Iris pigment epithelial cell (primary cell): ENCODE results near the gene MYL6B.

Source experiments
- DNase-seq: peaks from one replicate; pipeline ENCODE4 v3.0.0-alpha.2; 2011; ENCODE audit warnings: low read depth

The MYL6B gene

GRCh38 chr12:56165369-56165768 lies 13.0 kb downstream of the MYL6B start:
- DNase-seq, result no peak

GRCh38 chr12:56169229-56169759 lies 16.9 kb downstream of the MYL6B start:
- no peak for DNase-seq

GRCh38 chr12:56172839-56173238 lies 20.5 kb downstream of the MYL6B start:
- no peak for DNase-seq

GRCh38 chr12:56178347-56178746 lies 26.0 kb downstream of the MYL6B start:
- DNase-seq, result no peak

- DNase-seq, result no peak
Measured at GRCh38 chr12:56186957-56187356, 34.6 kb downstream of the MYL6B start.

- no peak for DNase-seq
Measured at GRCh38 chr12:56188131-56188777, 35.9 kb downstream of the MYL6B start.

- no peak for DNase-seq
Measured at GRCh38 chr12:56188778-56189098, 36.4 kb downstream of the MYL6B start.

- DNase-seq, result peak; percentile 82
Measured at GRCh38 chr12:56189099-56189917, 36.9 kb downstream of the MYL6B start, which contains the start of gene SMARCC2. TSS of gene SMARCC2 (minus strand) at chr12:56189483. CDS start at chr12:56189461, 22 bp downstream.

- DNase-seq, result peak; percentile 78
Measured at GRCh38 chr12:56189918-56190694, 37.7 kb downstream of the MYL6B start.

- no peak for DNase-seq
Measured at GRCh38 chr12:56190695-56191155, 38.3 kb downstream of the MYL6B start.

GRCh38 chr12:56192582-56192981 lies 40.2 kb downstream of the MYL6B start:
- no peak for DNase-seq

GRCh38 chr12:56193025-56193578 lies 40.7 kb downstream of the MYL6B start:
- peak; percentile 83 for DNase-seq

GRCh38 chr12:56196818-56197550 lies 44.6 kb downstream of the MYL6B start:
- peak; percentile 96 for DNase-seq

GRCh38 chr12:56197921-56198635 lies 45.7 kb downstream of the MYL6B start:
- no peak for DNase-seq

GRCh38 chr12:56198836-56199235 lies 46.4 kb downstream of the MYL6B start:
- DNase-seq, result peak; percentile 20

GRCh38 chr12:56202366-56202765 lies 50.0 kb downstream of the MYL6B start:
- no peak for DNase-seq

GRCh38 chr12:56202838-56203237 lies 50.5 kb downstream of the MYL6B start:
- DNase-seq, result no peak

- no peak for DNase-seq
Measured at GRCh38 chr12:56204275-56204674, 51.9 kb downstream of the MYL6B start.

GRCh38 chr12:56205445-56205844 lies 53.1 kb downstream of the MYL6B start:
- DNase-seq, result no peak

GRCh38 chr12:56206452-56207166 lies 54.2 kb downstream of the MYL6B start:
- peak; percentile 60 for DNase-seq
